Activated T-cell treated with anti-CD3 and anti-CD28 coated beads, Interleukin-2, amount 50 U/mL, for 24 hours (primary cell): ENCODE results near the gene KRT73.
"Not testable (repeated sequence)": the region's sequence is repeated elsewhere in the genome, so short reads cannot be mapped to it uniquely, and the experiment has no call there.

ENCODE experiments used
- DNase-seq: peaks from one replicate; pipeline ENCODE4 v3.0.0-alpha.2; 2020
- H3K27ac Mint-ChIP-seq: 2 replicates; pipeline ENCODE4 v1.8.0; 2020; ENCODE audit warnings: mild to moderate bottlenecking, mixed read lengths
- H3K27me3 Mint-ChIP-seq: 2 replicates; pipeline ENCODE4 v1.8.0; 2020; ENCODE audit warnings: mixed read lengths
- H3K36me3 Mint-ChIP-seq: 2 replicates; pipeline ENCODE4 v1.8.0; 2020; ENCODE audit warnings: low read depth, mixed read lengths
- H3K4me1 Mint-ChIP-seq: 2 replicates; pipeline ENCODE4 v1.8.0; 2020; ENCODE audit warnings: low read depth, mixed read lengths
- H3K4me3 Mint-ChIP-seq: 2 replicates; pipeline ENCODE4 v1.8.0; 2020; ENCODE audit warnings: mild to moderate bottlenecking, moderate library complexity, mixed read lengths
- H3K9me3 Mint-ChIP-seq: 2 replicates; pipeline ENCODE4 v1.8.0; 2020; ENCODE audit warnings: mixed read lengths

KRT73 gene

DNA sequence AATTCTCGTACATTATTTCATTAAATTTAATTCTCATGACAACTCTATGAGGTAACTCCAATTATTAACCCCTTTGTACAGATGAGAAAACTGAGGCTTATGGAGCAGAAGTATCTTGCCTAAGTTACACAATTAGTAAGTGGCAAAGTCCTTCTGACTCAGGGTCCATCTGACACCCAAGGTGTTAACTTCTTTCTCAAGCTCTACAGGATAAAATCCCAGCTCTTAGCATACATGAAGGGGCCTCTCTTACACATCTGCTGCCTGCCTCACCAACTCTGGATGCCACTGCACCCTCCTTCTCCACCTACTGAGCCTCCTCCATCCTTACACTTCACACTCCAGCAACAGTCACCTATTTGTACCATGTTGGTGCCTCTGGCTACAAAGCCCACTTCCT lies 12.8 kb downstream of the KRT73 start:
- Mint-ChIP-seq H3K4me3 (no peak overlapping the region), H3K9me3 (no peaks in the 10 kb centered on the region), H3K36me3 (no peaks in the 10 kb centered on the region), H3K4me1 (peaks cover 80% of the 10 kb centered on the region), H3K27ac (no peak overlapping the region), H3K27me3 (peaks cover 2% of the 10 kb centered on the region)
- DNase-seq: no peak

DNA sequence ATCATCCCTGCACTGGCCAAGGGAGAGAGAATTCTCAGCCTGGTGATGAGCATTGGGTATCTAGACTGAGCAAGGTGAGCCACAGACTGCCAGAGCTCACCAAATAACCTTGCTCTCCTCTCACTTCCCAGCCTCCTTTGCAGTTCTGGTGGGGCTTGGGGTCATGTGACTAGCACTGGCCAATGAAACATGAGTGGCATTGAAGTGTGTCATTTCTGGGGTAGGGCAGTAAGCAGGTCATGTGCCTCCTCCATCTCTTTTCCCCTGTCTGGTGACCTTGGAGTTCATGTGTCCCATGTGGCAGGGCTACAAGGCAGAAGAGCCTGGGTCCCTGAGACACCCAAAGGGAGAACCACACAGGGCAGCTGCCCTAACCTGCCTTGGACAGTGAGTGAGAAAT lies 13.5 kb downstream of the KRT73 start:
- Mint-ChIP-seq H3K27me3 (peaks cover 3% of the 10 kb centered on the region), H3K4me1 (peaks cover 74% of the 10 kb centered on the region), H3K4me3 (no peak overlapping the region), H3K9me3 (no peaks in the 10 kb centered on the region), H3K36me3 (no peaks in the 10 kb centered on the region), H3K27ac (no peak overlapping the region)
- DNase-seq: no peak

DNA sequence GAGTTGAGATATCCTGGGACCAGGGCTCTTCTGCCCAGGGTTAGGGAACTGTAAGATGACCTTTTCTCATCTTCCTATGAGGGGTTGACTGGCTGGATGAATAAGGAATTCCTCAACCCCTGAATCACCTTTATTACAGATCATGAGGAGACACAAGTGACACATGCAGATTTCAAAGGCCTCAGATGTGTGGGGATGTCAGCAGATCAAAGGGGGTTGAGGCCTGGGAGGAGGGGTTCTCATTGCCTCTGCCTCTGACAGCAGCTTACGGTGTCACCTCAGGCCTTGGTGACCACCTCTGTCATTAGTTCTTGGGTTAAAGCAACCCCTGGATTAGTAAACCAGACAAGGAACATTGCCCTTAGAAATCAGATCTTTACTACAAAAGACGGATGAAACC lies 15.0 kb downstream of the KRT73 start:
- Mint-ChIP-seq H3K9me3 (no peaks in the 10 kb centered on the region), H3K27ac (no peak overlapping the region), H3K4me3 (no peak overlapping the region), H3K27me3 (peaks cover 3% of the 10 kb centered on the region), H3K36me3 (no peaks in the 10 kb centered on the region), H3K4me1 (peaks cover 60% of the 10 kb centered on the region)
- DNase-seq: no peak

DNA sequence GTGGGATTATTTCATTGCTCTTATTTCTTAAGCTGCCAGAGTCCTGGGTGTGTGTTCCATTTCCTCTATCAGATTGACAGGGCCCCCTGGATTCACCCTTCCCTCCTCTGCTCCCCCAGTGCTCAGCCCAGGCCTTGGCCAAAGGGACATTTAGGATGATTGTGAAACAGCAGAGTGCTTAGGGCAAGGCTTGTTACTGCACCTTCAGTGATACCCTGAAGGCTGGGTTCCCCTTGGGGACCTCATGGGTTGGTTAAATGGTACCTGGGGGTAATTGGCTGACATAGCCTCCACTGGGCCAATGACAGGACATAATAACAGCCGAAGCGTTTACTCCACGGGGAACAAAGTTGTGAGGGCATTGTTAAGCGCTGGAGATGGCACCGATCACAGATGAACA lies 15.8 kb downstream of the KRT73 start:
- DNase-seq: no peak
- no peaks in the 10 kb centered on the region for H3K9me3 Mint-ChIP-seq
- no peak overlapping the region for H3K27ac Mint-ChIP-seq
- H3K36me3 Mint-ChIP-seq: no peaks in the 10 kb centered on the region
- peaks cover 53% of the 10 kb centered on the region for H3K4me1 Mint-ChIP-seq
- peaks cover 3% of the 10 kb centered on the region for H3K27me3 Mint-ChIP-seq
- H3K4me3 Mint-ChIP-seq: no peak overlapping the region

DNA sequence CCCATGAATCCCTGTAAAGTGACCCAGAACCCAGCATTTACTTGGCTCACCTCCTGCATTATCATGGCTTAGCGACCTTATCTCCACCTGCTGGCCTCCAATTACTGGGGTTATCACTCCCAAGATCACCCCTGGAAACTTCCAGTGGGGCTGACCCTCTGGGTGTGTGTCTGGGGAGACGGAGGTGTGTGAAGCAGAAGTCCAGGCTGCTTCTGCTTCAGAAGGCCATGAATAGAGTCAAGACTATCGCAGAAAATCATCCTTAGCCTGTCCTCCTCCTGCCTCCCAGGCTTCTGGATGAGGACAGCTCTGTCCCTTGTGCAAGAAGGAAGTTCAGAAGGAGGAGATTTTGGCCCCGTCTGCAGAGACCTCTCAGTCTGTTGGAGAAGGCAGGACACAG lies 16.7 kb downstream of the KRT73 start:
- DNase-seq: no peak

DNA sequence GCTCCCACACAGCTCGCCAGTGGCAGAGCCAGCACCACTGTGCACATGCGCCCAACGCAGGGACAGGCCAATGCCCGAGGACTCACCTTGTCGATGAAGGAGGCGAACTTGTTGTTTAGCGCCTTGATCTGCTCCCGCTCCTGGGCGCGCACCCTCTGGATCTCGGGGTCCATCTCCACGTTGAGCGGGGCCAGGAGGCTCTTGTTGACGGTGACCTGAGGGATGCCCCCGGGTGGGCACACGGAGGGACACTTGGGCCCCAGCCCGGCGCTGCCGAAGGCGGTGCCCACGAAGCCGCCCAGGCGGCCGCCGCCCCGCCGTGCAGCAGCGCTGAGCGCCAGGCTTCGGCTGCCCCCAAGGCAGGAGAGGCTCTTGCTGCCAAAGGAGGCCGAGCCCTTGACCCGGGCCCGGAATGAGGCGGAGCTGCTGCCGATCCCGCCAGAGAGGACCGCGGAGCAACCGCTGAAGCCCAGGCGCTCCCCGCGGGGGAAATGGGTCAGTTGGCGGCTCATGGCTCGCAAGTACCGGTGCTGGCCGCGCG lies 17.3 kb downstream of the KRT73 start, which contains the start of gene KRT72:
TSS of gene KRT72 (minus strand) at position 523 of the 541 bp plus-strand sequence. CDS start at position 512, 11 bp downstream.
- H3K27ac Mint-ChIP-seq: no peak within 1 kb of the TSS
- no peaks in the 10 kb centered on the region for H3K36me3 Mint-ChIP-seq
- H3K27me3 Mint-ChIP-seq: peaks cover 3% of the 10 kb centered on the region
- DNase-seq: no peak
- peaks cover 42% of the 10 kb centered on the region for H3K4me1 Mint-ChIP-seq
- H3K4me3 Mint-ChIP-seq: no peak within 1 kb of the TSS
- H3K9me3 Mint-ChIP-seq: no peaks in the 10 kb centered on the region

More for the DNA sequence above, 16.7 kb downstream of the KRT73 start:
- Mint-ChIP-seq H3K27me3 (peaks cover 3% of the 10 kb centered on the region), H3K4me1 (peaks cover 44% of the 10 kb centered on the region), H3K27ac (no peak overlapping the region), H3K36me3 (no peaks in the 10 kb centered on the region), H3K9me3 (no peaks in the 10 kb centered on the region), H3K4me3 (no peak overlapping the region)

DNA sequence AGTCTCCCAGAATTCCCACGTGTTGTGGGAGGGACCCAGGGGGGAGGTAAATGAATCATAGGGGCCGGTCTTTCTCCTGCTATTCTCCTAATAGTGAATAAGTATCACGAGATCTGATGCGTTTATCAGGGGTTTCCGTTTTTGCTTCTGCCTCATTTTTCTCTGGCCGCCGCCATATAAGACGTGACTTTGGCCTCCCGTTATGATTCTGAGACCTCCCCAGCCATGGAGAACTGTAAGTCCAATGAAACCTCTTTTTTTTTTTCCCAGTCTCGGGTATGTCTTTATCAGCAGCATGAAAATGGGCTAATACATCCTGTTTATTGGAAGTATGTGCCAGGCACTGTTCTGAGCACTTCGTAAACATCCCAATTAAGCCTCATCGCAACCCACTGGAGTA lies 17.9 kb downstream of the KRT73 start:
- no peak for DNase-seq
- H3K36me3 Mint-ChIP-seq: no peaks in the 10 kb centered on the region
- no peak overlapping the region for H3K4me3 Mint-ChIP-seq
- no peaks in the 10 kb centered on the region for H3K9me3 Mint-ChIP-seq
- H3K27ac Mint-ChIP-seq: no peak overlapping the region
- peaks cover 3% of the 10 kb centered on the region for H3K27me3 Mint-ChIP-seq
- H3K4me1 Mint-ChIP-seq: peaks cover 37% of the 10 kb centered on the region

DNA sequence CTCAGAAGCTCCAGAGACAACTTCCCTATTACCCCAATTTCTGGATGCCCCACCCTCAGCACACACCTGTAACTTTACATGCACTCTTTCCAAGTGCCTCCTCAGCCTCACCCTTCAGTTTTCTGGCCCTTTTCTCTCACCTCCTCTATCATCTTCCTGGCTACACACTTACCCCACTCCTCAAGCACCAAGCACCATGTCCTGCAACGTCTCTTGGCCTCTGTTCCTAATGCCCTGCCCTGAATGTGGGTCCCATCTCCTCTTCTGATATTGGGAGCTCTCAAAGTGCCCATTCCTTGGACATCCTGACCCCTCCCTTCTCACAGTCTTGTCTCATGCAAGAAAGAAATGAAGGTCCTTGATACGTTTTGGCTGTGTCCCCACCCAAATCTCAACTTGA lies 18.3 kb downstream of the KRT73 start:
- no peak for DNase-seq
- Mint-ChIP-seq H3K27ac (no peak overlapping the region), H3K27me3 (peaks cover 3% of the 10 kb centered on the region), H3K4me3 (no peak overlapping the region), H3K9me3 (no peaks in the 10 kb centered on the region), H3K36me3 (no peaks in the 10 kb centered on the region), H3K4me1 (peaks cover 34% of the 10 kb centered on the region)

DNA sequence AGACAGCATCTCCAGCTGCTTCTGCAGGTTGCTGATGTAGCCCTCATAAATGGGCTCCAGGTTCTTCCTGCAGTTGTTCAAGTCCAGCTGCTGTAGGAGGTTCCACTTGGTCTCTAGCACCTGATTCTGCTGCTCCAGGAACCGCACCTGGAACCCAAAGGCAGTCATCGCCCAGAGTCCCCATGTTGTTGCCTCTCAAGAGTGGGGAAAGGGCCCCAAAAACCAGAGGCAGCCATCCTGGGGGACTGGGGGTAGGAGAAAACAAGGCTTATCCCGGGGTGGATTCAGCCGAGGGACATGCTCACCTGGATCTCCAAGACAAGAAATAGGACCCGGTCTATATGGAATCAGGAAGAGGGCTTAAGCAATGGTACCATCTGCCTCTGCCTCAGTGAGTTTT lies 19.4 kb downstream of the KRT73 start:
- H3K27ac Mint-ChIP-seq: no peak overlapping the region
- H3K9me3 Mint-ChIP-seq: no peaks in the 10 kb centered on the region
- H3K4me3 Mint-ChIP-seq: no peak overlapping the region

DNA sequence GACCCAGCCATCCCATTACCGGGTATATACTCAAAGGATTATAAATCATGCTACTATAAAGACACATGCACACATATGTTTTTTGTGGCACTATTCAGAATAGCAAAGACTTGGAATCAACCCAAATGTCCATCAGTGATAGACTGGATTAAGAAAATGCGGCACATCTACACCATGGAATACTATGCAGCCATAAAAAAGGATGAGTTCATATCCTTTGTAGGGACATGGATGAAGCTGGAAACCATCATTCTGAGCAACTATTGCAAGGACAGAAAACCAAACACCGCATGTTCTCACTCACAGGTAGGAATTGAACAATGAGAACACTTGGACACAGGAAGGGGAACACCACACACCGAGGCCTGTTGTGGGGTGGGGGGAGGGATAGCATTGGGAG lies 24.1 kb downstream of the KRT73 start:
- not testable (repeated sequence) for H3K9me3 Mint-ChIP-seq, DNase-seq, H3K4me3 Mint-ChIP-seq, H3K27me3 Mint-ChIP-seq, H3K4me1 Mint-ChIP-seq, H3K27ac Mint-ChIP-seq, H3K36me3 Mint-ChIP-seq

More for the DNA sequence above, 19.4 kb downstream of the KRT73 start:
- Mint-ChIP-seq H3K4me1 (peaks cover 24% of the 10 kb centered on the region), H3K27me3 (peaks cover 3% of the 10 kb centered on the region), H3K36me3 (no peaks in the 10 kb centered on the region)
- no peak for DNase-seq

DNA sequence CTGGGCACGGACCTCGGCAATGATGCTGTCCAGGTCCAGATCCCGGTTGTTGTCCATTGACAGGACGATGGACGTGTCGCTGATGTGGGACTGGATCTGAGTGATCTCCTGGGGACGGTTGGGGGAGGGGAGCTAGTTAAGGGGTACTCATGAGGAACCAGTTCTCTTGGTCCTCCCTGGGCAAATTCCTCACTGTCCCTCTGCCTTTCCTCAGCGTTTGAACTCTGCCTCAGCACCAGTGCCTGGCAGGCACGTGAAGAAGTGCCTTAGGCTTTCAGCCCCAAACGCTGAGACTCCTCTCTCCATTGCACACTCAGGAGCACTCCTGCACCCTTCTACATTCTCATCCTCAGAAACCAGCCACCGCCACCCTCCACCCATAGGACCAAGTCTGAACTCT lies 26.8 kb downstream of the KRT73 start:
- Mint-ChIP-seq H3K4me1 (peaks cover 13% of the 10 kb centered on the region), H3K4me3 (no peak overlapping the region), H3K9me3 (no peaks in the 10 kb centered on the region), H3K27ac (no peak overlapping the region), H3K27me3 (no peaks in the 10 kb centered on the region), H3K36me3 (no peaks in the 10 kb centered on the region)
- no peak for DNase-seq

DNA sequence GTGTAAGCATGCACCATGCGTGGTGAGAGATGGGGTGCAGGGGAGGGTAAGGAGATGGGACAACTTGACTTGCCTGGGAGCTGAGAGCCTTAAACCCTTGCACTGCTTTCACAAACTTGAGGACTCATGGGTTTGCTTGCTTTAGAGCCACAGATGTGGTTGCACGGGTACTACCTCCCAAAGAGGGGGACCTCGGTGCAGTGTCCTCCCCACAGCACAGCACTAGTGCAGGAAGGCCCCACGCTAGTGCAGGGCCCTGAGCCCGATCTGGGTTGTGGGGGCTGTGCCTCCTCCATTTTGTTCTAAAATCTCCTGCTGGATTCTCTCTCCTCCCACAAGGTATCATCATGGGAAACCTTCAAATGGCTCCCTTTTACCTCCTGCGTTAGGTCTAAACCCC lies 28.3 kb downstream of the KRT73 start:
- H3K27ac Mint-ChIP-seq: no peak overlapping the region
- peaks cover 28% of the 10 kb centered on the region for H3K4me1 Mint-ChIP-seq
- H3K27me3 Mint-ChIP-seq: no peaks in the 10 kb centered on the region
- DNase-seq: no peak
- H3K36me3 Mint-ChIP-seq: no peaks in the 10 kb centered on the region
- no peaks in the 10 kb centered on the region for H3K9me3 Mint-ChIP-seq
- H3K4me3 Mint-ChIP-seq: no peak overlapping the region

DNA sequence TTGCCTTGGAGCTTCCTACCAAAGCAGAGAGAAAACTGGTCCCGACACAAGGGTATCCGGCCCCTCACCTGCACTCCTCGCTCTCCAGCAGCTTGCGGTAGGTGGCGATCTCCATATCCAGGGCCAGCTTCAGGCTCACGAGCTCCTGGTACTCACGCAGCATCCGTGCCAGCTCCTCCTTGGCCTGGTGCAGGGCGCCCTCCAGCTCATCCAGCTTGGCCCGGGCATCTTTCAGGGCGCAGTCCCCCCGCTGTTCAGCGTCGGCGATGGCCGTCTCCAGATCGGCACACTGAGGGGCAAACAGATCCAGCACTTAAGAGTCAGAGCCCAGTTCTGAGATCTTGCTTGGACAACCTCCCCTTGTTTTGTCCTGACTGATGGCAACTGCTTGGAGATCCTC lies 30.8 kb downstream of the KRT73 start:
- H3K36me3 Mint-ChIP-seq: no peaks in the 10 kb centered on the region
- no peaks in the 10 kb centered on the region for H3K9me3 Mint-ChIP-seq
- DNase-seq: no peak
- no peak overlapping the region for H3K27ac Mint-ChIP-seq
- no peak overlapping the region for H3K4me3 Mint-ChIP-seq
- H3K4me1 Mint-ChIP-seq: peaks cover 33% of the 10 kb centered on the region
- H3K27me3 Mint-ChIP-seq: no peaks in the 10 kb centered on the region

DNA sequence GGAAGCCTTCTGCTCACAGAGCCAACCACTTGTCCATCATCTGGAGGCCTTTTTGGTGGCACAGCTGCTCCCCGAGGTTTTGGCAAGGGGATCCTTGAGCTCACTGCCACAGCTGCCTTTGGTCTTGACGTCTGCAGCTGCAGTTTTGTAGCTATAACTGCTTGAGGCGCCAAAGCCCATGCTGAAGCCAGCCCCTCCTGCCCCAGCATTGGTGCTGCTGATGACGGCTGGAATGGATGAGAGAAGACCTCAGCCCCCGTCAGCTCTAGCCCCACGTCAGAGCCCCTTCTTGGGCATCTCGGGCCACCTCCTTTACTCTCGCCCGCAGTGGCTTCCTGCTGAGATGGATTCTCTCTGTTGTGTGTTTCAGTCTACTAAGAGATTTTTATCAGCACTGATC lies 32.4 kb downstream of the KRT73 start:
- no peak overlapping the region for H3K4me3 Mint-ChIP-seq
- H3K36me3 Mint-ChIP-seq: no peaks in the 10 kb centered on the region
- H3K27ac Mint-ChIP-seq: no peak overlapping the region
- H3K4me1 Mint-ChIP-seq: peaks cover 33% of the 10 kb centered on the region
- no peaks in the 10 kb centered on the region for H3K9me3 Mint-ChIP-seq
- DNase-seq: peak; percentile 51
- no peaks in the 10 kb centered on the region for H3K27me3 Mint-ChIP-seq

DNA sequence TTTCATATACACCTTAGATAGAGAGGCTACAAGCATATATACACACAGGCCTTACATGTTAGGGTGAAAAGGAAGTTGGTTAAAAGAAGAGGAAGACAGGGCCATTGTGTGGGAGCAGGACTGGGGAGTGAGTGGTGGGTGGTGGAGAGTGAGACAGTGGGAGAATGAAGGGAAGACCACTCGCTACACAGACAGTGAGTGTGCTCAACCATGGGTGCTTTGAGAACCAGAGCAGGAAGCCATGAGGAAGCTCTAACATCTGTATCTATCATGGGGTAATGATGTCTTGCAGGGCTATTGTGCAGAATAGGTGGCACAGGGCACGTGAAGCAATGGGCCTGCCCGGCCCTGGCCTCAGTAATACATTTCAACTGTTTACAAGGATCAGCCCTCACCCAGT lies 33.3 kb downstream of the KRT73 start:
- H3K36me3 Mint-ChIP-seq: no peaks in the 10 kb centered on the region
- no peak overlapping the region for H3K4me3 Mint-ChIP-seq
- H3K27me3 Mint-ChIP-seq: no peaks in the 10 kb centered on the region
- H3K27ac Mint-ChIP-seq: no peak overlapping the region
- H3K4me1 Mint-ChIP-seq: peaks cover 41% of the 10 kb centered on the region
- no peak for DNase-seq
- H3K9me3 Mint-ChIP-seq: no peaks in the 10 kb centered on the region

DNA sequence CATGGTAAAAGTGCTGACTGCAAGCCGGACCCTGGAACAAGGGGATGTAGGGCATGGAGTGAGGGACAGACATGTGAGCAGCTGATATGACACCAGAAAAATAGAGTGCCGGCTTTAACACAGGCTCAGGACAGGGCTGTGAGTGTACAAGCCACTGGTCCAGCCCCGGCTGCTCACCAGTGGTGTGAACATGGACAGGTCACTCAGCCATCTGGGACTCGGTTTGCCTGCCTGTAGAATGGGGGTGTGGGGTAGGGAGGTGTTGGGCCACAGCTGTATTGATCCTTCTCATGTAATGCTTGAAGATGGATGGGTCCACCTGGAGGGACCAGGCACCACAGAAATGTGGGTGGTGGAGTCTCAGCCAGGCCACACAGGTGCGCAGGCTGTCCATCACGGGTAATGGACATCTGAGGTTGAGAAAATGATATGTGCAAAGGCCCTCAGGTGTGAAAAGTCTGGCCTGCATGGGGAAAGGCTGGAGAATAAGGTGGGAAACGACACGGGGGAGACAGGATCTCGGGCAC lies 34.1 kb downstream of the KRT73 start:
- Mint-ChIP-seq H3K27ac (no peak overlapping the region), H3K9me3 (no peaks in the 10 kb centered on the region), H3K4me1 (peaks cover 40% of the 10 kb centered on the region)

More for the DNA sequence above, 34.1 kb downstream of the KRT73 start:
- H3K27me3 Mint-ChIP-seq: no peaks in the 10 kb centered on the region
- DNase-seq: no peak
- H3K36me3 Mint-ChIP-seq: no peaks in the 10 kb centered on the region
- no peak overlapping the region for H3K4me3 Mint-ChIP-seq
